GM18519 (cell line): Measurements from ENCODE around the gene KRTAP5-2.

ENCODE experiments used
- ATAC-seq: cut with Tn5 transposase; IDR thresholded peaks from one replicate; pipeline ENCODE4 v1.9.1; 2021; ENCODE audit warnings: mild to moderate bottlenecking, moderate library complexity; ENCODE audit not compliant: unreplicated experiment, low FRiP score

The KRTAP5-2 gene

GRCh38 chr11:1570001-1570453 lies 28.1 kb downstream of the KRTAP5-2 start:
- no peak for ATAC-seq

GRCh38 chr11:1569251-1569780 lies 28.8 kb downstream of the KRTAP5-2 start:
- ATAC-seq, result no peak

- ATAC-seq, result no peak
Observed at GRCh38 chr11:1568441-1568911, 29.6 kb downstream of the KRTAP5-2 start.

- no peak for ATAC-seq
Observed at GRCh38 chr11:1567721-1568100, 30.4 kb downstream of the KRTAP5-2 start.

GRCh38 chr11:1567052-1567720 lies 30.9 kb downstream of the KRTAP5-2 start:
- ATAC-seq, result no peak

- ATAC-seq, result no peak
Observed at GRCh38 chr11:1566381-1567051, 31.6 kb downstream of the KRTAP5-2 start.

- no peak for ATAC-seq
Observed at GRCh38 chr11:1565904-1566247, 32.2 kb downstream of the KRTAP5-2 start.

GRCh38 chr11:1565173-1565903 lies 32.8 kb downstream of the KRTAP5-2 start:
- no peak for ATAC-seq

GRCh38 chr11:1564535-1565172 lies 33.4 kb downstream of the KRTAP5-2 start:
- no peak for ATAC-seq

GRCh38 chr11:1563697-1564534 lies 34.2 kb downstream of the KRTAP5-2 start:
- ATAC-seq, result no peak

- ATAC-seq, result no peak
Observed at GRCh38 chr11:1563149-1563638, 34.9 kb downstream of the KRTAP5-2 start.

GRCh38 chr11:1562469-1563148 lies 35.5 kb downstream of the KRTAP5-2 start:
- no peak for ATAC-seq

- ATAC-seq, result no peak
Observed at GRCh38 chr11:1561955-1562354, 36.1 kb downstream of the KRTAP5-2 start.

- no peak for ATAC-seq
Observed at GRCh38 chr11:1561266-1561665, 36.8 kb downstream of the KRTAP5-2 start.

GRCh38 chr11:1560649-1561251 lies 37.3 kb downstream of the KRTAP5-2 start:
- ATAC-seq, result no peak

- ATAC-seq, result no peak
Observed at GRCh38 chr11:1560002-1560648, 38.0 kb downstream of the KRTAP5-2 start.

GRCh38 chr11:1559111-1559951 lies 38.8 kb downstream of the KRTAP5-2 start:
- no peak for ATAC-seq
